RCC 7860 (cell line): Measurements from ENCODE around the gene NTRK2.
"Not testable (repeated sequence)": the region's sequence is repeated elsewhere in the genome, so short reads cannot be mapped to it uniquely, and the experiment has no call there.

ENCODE experiments used
- DNase-seq: peaks from one replicate; pipeline ENCODE4 v3.0.0-alpha.2; 2015; ENCODE audit warnings: low spot score
- FAIRE-seq: peaks from 2 replicates; lab custom pipeline; 2012; peaks lifted over from hg19 to GRCh38; lab: Jason Lieb, UNC

The NTRK2 gene

GRCh38 chr9:84874022-84874421, 204.5 kb downstream of the NTRK2 start:
- FAIRE-seq: no peak
- no peak for DNase-seq

- DNase-seq (no peak), FAIRE-seq (no peak)
Observed at GRCh38 chr9:84874596-84874995, 205.1 kb downstream of the NTRK2 start.

GRCh38 chr9:84875193-84875592, 205.7 kb downstream of the NTRK2 start:
- no peak for FAIRE-seq

GRCh38 chr9:84879631-84880030, 210.1 kb downstream of the NTRK2 start:
- no peak for FAIRE-seq
- no peak for DNase-seq

More at GRCh38 chr9:84875193-84875592, 205.7 kb downstream of the NTRK2 start:
- DNase-seq: no peak

- DNase-seq (no peak), FAIRE-seq (no peak)
Observed at GRCh38 chr9:84880835-84881234, 211.3 kb downstream of the NTRK2 start.

GRCh38 chr9:84886866-84887265, 217.3 kb downstream of the NTRK2 start:
- DNase-seq (no peak), FAIRE-seq (no peak)

GRCh38 chr9:84891924-84892323, 222.4 kb downstream of the NTRK2 start:
- DNase-seq (no peak), FAIRE-seq (no peak)

- DNase-seq (no peak), FAIRE-seq (no peak)
Observed at GRCh38 chr9:84893419-84894128, 224.0 kb downstream of the NTRK2 start.

- no peak for FAIRE-seq
- no peak for DNase-seq
Observed at GRCh38 chr9:84894859-84895258, 225.3 kb downstream of the NTRK2 start.

- DNase-seq: no peak
- FAIRE-seq: no peak
Observed at GRCh38 chr9:84897362-84898094, 228.0 kb downstream of the NTRK2 start.

- DNase-seq: no peak
- FAIRE-seq: no peak
Observed at GRCh38 chr9:84898188-84898587, 228.7 kb downstream of the NTRK2 start.

GRCh38 chr9:84898618-84899017, 229.1 kb downstream of the NTRK2 start:
- DNase-seq, FAIRE-seq: not testable (repeated sequence)

GRCh38 chr9:84899326-84899725, 229.8 kb downstream of the NTRK2 start:
- DNase-seq: no peak
- FAIRE-seq: no peak

GRCh38 chr9:84900421-84900820, 230.9 kb downstream of the NTRK2 start:
- FAIRE-seq (no peak), DNase-seq (no peak)

- DNase-seq (no peak), FAIRE-seq (no peak)
Observed at GRCh38 chr9:84903963-84904362, 234.4 kb downstream of the NTRK2 start.

GRCh38 chr9:84916769-84917168, 247.2 kb downstream of the NTRK2 start:
- DNase-seq: no peak

GRCh38 chr9:84917366-84918070, 248.0 kb downstream of the NTRK2 start:
- FAIRE-seq: no peak
- no peak for DNase-seq

More at GRCh38 chr9:84916769-84917168, 247.2 kb downstream of the NTRK2 start:
- no peak for FAIRE-seq

- DNase-seq: no peak
- no peak for FAIRE-seq
Observed at GRCh38 chr9:84919440-84919839, 249.9 kb downstream of the NTRK2 start.

GRCh38 chr9:84921175-84921574, 251.6 kb downstream of the NTRK2 start:
- DNase-seq (no peak), FAIRE-seq (no peak)

- no peak for FAIRE-seq
- no peak for DNase-seq
Observed at GRCh38 chr9:84922051-84922450, 252.5 kb downstream of the NTRK2 start.

- FAIRE-seq: no peak
- no peak for DNase-seq
Observed at GRCh38 chr9:84924266-84924665, 254.7 kb downstream of the NTRK2 start.
